Endothelial cell (in vitro differentiated cells): ENCODE results near the gene RBM33. TPM values are rescaled to one million over a fixed set of nuclear protein-coding genes. Genes with fewer than 3 reads are reported as not detected.

Experiments used
- DNase-seq: peaks from one replicate; pipeline ENCODE4 v3.0.0; 2021; ENCODE audit warnings: low spot score
- H3K27ac Mint-ChIP-seq: one replicate; pipeline ENCODE4 v1.8.0; 2021; ENCODE audit warnings: mixed read lengths, inconsistent platforms; ENCODE audit not compliant: unreplicated experiment
- H3K27me3 Mint-ChIP-seq: one replicate; pipeline ENCODE4 v1.8.0; 2021; ENCODE audit warnings: mild to moderate bottlenecking, moderate library complexity, mixed read lengths, inconsistent platforms; ENCODE audit not compliant: unreplicated experiment
- H3K36me3 Mint-ChIP-seq: one replicate; pipeline ENCODE4 v1.8.0; 2021; ENCODE audit warnings: mild to moderate bottlenecking, low read depth, mixed read lengths, inconsistent platforms; ENCODE audit not compliant: unreplicated experiment
- H3K4me1 Mint-ChIP-seq: one replicate; pipeline ENCODE4 v1.8.0; 2021; ENCODE audit warnings: mild to moderate bottlenecking, mixed read lengths, inconsistent platforms; ENCODE audit not compliant: unreplicated experiment
- H3K4me3 Mint-ChIP-seq: one replicate; pipeline ENCODE4 v1.8.0; 2021; ENCODE audit warnings: mild to moderate bottlenecking, mixed read lengths, inconsistent platforms; ENCODE audit not compliant: unreplicated experiment
- H3K9me3 Mint-ChIP-seq: one replicate; pipeline ENCODE4 v1.8.0; 2021; ENCODE audit warnings: mixed read lengths, inconsistent platforms; ENCODE audit not compliant: unreplicated experiment
- total RNA-seq: library from RNA; stranded (reverse); fragmentation: NEBNext Ultra II Directional; extraction: Animal tissue kit (Norgen Biotek cat#: 25700); gene quantifications from one replicate; pipeline ENCODE4 v1.2.1, GENCODE V29; 2021; ENCODE audit not compliant: unreplicated experiment
- TF ChIP-seq, protein P1 (sequence below): fragments of 200-600 bp; sonication (generic); IDR thresholded peaks from one replicate; pipeline ENCODE4 v1.5.0; 2021; ENCODE audit warnings: antibody characterized with exemption; ENCODE audit not compliant: unreplicated experiment

Gene RBM33
- total RNA-seq, 1 donor from 2014 or later = 65.3 TPM

DNA sequence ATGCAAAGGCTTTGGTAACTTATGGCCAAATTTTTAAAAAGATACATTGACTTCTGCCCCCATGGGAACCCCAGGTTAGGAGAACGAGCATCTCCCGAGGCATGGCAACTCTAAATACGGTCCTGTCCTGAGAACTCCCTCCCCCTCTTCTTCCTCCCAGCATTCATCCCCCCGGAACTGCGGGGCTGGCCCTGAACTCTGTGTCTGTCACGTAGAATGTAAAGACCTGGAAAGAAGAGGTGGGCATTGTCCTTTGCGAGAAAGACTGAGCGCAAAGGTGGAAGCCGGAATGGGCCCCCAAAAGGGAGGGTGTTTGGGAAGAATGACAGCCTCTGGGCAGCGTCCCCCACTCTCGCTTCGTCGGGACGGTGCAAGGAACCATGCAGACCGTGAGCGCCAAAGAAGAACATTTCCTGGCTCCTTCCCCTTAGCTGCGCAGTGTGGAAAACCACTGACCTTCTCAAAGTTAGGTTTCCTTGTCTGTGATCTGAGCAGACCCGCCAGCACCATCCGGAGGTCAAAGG lies 146.8 kb downstream of the RBM33 start:
- H3K27me3 Mint-ChIP-seq = peaks cover 16% of the 10 kb centered on the region
- no peak overlapping the region for H3K27ac Mint-ChIP-seq
- peak overlapping the region; percentile 4 for H3K4me3 Mint-ChIP-seq
- no peaks in the 10 kb centered on the region for H3K9me3 Mint-ChIP-seq
- no peaks in the 10 kb centered on the region for H3K36me3 Mint-ChIP-seq
- no peak for DNase-seq
- H3K4me1 Mint-ChIP-seq = peaks cover 2% of the 10 kb centered on the region
- TF ChIP-seq, protein P1, sequence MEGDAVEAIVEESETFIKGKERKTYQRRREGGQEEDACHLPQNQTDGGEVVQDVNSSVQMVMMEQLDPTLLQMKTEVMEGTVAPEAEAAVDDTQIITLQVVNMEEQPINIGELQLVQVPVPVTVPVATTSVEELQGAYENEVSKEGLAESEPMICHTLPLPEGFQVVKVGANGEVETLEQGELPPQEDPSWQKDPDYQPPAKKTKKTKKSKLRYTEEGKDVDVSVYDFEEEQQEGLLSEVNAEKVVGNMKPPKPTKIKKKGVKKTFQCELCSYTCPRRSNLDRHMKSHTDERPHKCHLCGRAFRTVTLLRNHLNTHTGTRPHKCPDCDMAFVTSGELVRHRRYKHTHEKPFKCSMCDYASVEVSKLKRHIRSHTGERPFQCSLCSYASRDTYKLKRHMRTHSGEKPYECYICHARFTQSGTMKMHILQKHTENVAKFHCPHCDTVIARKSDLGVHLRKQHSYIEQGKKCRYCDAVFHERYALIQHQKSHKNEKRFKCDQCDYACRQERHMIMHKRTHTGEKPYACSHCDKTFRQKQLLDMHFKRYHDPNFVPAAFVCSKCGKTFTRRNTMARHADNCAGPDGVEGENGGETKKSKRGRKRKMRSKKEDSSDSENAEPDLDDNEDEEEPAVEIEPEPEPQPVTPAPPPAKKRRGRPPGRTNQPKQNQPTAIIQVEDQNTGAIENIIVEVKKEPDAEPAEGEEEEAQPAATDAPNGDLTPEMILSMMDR = no peak

DNA sequence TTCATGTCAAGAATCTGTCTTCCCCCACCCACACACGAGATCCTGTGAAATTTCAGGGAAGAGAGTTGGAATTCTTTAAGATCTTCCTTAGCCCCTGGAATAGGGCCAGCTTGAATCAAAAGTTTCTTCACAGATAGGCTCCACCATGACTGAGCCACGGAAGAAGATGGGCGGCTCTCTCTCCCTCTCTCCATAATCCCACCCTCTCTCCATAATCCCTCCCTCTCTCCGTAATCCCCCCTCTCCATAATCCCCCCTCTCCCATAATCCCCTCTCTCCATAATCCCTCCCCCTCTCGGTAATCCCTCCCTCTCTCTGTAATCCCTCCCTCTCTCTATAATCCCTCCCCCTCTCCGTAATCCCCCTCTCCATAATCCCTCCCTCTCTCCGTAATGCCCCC lies 147.4 kb downstream of the RBM33 start:
- DNase-seq = no peak
- TF ChIP-seq, protein P1 = no peak
- no peaks in the 10 kb centered on the region for H3K36me3 Mint-ChIP-seq
- peaks cover 2% of the 10 kb centered on the region for H3K4me1 Mint-ChIP-seq
- H3K27ac Mint-ChIP-seq = no peak overlapping the region
- peaks cover 16% of the 10 kb centered on the region for H3K27me3 Mint-ChIP-seq
- H3K4me3 Mint-ChIP-seq = no peak overlapping the region
- no peaks in the 10 kb centered on the region for H3K9me3 Mint-ChIP-seq

DNA sequence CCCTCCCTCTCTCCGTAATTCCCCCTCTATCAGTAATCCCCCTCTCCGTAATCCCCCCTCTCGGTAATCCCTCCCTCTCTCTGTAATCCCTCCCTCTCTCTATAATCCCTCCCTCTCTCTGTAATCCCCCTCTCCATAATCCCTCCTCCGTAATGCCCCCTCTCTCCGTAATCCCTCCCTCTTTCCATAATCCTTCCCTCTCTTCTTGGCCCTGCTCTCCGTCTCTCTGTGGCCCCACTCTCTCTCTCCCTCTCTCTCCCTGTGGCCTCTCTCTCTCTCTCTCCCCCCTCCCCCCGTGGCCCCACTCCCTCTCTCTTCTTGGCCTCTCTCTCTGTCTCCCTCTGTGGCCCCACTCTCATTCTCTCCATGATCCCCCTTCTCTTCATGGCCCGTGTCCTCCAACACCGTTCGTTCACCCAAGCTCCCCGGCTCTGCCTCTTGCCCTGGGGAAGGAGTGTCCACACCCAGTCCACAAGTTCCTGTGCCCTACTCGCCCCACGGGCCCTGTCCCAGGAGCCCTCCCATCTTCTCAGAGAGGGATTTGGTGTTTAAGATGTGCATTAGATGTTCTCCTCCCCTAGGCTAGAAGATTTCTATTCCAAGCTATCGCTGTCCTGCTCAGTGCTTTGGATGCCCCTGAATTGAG lies 148.0 kb downstream of the RBM33 start:
- TF ChIP-seq, protein P1 = no peak
- Mint-ChIP-seq H3K9me3 (no peaks in the 10 kb centered on the region), H3K36me3 (no peaks in the 10 kb centered on the region), H3K4me3 (no peak overlapping the region), H3K4me1 (peaks cover 2% of the 10 kb centered on the region), H3K27me3 (peaks cover 16% of the 10 kb centered on the region), H3K27ac (no peak overlapping the region)
- DNase-seq = no peak

DNA sequence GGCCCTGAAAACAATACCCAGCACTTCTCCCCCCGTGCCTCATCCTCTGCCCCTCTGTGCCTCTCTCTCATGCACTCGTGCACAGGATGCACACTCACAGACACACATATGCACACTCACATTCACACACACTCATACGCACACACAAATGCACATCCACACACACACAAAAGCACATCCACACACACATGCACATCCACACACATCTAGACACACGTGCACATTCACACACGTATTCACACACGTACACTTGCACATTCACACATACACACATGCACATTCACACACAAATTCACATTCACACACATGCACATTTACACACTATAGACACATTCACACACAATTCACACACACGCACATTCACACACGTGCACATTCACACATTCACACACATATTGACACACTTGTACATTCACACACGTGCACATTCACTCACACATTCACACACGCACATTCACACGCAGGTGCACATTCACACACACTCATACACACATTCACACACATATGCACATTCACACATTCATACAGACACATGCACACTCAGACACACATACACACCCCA lies 148.6 kb downstream of the RBM33 start:
- TF ChIP-seq, protein P1 = no peak
- H3K9me3 Mint-ChIP-seq = no peaks in the 10 kb centered on the region
- DNase-seq = no peak
- peaks cover 12% of the 10 kb centered on the region for H3K27me3 Mint-ChIP-seq
- no peak overlapping the region for H3K27ac Mint-ChIP-seq
- no peak overlapping the region for H3K4me3 Mint-ChIP-seq
- no peaks in the 10 kb centered on the region for H3K36me3 Mint-ChIP-seq
- peaks cover 3% of the 10 kb centered on the region for H3K4me1 Mint-ChIP-seq

DNA sequence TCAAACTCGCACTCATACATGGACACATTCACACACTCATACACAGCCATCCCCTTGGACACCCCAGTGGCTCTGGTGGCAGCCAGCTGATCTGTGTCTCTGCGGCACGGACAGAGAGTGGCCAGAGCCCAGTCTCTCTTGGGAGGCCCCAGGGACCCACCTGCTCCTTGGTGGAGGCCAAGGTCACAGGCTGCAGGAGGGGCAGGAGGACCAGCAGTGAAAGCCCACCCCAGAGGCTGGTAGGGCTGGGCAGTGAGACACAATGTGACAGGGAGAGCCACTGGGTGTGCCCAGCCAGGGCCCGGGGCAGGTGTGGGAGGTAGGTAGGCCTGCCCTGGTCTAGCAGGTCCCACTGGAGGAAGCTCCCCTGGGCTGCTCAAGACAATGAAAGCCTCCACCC lies 149.3 kb downstream of the RBM33 start:
- peaks cover 9% of the 10 kb centered on the region for H3K4me1 Mint-ChIP-seq
- no peaks in the 10 kb centered on the region for H3K9me3 Mint-ChIP-seq
- no peaks in the 10 kb centered on the region for H3K36me3 Mint-ChIP-seq
- H3K27me3 Mint-ChIP-seq = peaks cover 17% of the 10 kb centered on the region
- H3K27ac Mint-ChIP-seq = no peak overlapping the region
- TF ChIP-seq, protein P1 = no peak
- H3K4me3 Mint-ChIP-seq = no peak overlapping the region
- DNase-seq = no peak
